B cell (primary cell): ENCODE measurements around the gene ANKRD11.

Source experiments
- EZH2 ChIP-seq: IDR thresholded peaks from 2 replicates; pipeline ENCODE4 v1.6.1; 2012; ENCODE audit warnings: borderline replicate concordance, low read depth, mild to moderate bottlenecking, moderate library complexity, low read length; ENCODE audit not compliant: insufficient read depth, poor library complexity, severe bottlenecking
- TF ChIP-seq, protein P1 (sequence below): fragments of 200-600 bp; IDR thresholded peaks from one replicate; pipeline ENCODE4 v1.8.0; 2022; ENCODE audit warnings: antibody characterized with exemption, mild to moderate bottlenecking

DNA sequence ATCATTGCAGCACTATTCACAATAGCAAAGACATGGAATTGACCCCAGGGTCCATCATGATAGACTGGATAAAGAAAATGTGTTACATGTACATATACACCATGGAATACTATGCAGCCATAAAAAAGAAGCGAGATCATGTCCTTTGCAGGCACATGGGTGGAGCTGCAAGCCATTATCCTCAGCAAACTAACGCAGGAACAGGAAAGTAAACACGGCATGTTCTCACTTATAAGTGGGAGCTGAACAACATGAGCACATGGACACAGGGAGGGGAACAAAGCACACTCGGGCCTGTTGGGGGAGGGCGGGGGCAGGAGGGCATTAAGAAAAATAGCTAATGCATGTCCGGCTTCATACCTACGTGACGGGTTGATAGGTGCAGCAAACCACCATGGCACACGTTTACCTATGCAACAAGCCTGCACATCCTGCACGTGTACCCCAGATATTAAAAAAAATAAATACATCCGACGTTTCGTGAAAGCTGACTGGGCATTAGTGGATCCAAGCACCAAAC, 243.9 kb downstream of the ANKRD11 start:
- TF ChIP-seq, protein P1, sequence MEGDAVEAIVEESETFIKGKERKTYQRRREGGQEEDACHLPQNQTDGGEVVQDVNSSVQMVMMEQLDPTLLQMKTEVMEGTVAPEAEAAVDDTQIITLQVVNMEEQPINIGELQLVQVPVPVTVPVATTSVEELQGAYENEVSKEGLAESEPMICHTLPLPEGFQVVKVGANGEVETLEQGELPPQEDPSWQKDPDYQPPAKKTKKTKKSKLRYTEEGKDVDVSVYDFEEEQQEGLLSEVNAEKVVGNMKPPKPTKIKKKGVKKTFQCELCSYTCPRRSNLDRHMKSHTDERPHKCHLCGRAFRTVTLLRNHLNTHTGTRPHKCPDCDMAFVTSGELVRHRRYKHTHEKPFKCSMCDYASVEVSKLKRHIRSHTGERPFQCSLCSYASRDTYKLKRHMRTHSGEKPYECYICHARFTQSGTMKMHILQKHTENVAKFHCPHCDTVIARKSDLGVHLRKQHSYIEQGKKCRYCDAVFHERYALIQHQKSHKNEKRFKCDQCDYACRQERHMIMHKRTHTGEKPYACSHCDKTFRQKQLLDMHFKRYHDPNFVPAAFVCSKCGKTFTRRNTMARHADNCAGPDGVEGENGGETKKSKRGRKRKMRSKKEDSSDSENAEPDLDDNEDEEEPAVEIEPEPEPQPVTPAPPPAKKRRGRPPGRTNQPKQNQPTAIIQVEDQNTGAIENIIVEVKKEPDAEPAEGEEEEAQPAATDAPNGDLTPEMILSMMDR = no peak
- no peak for TF ChIP-seq EZH2
